CD14-positive monocyte (primary cell): ENCODE data around the gene YWHAQ. TPM values are rescaled to one million over a fixed set of nuclear protein-coding genes. Genes with fewer than 3 reads are reported as not detected.

Source experiments
- DNase-seq, 3 donors: peaks; one replicate each; pipeline ENCODE4 v3.0.0-alpha.2; 2011 to 2022
- H2AFZ ChIP-seq: 2 replicates; pipeline ENCODE4 v1.6.0; 2012; ENCODE audit warnings: mild to moderate bottlenecking, low read depth, low read length, inconsistent platforms; ENCODE audit not compliant: insufficient read depth, poor library complexity, severe bottlenecking
- H3K27ac ChIP-seq, 2 donors: 1 replicate in 1 of 2; 2 replicates in 1 of 2; pipeline ENCODE4 v1.5.1; 2012 to 2013; ENCODE audit warnings: low read length in 2 of 2, control low read depth in 1 of 2, inconsistent platforms in 1 of 2, low read depth in 1 of 2, mild to moderate bottlenecking in 1 of 2
- H3K27me3 ChIP-seq, 2 donors: one replicate each; pipeline versions ENCODE4 v1.6.0 to v1.6.1; 2011 to 2013; ENCODE audit warnings: low read length in 2 of 2; ENCODE audit not compliant: control insufficient read depth in 2 of 2, insufficient read depth in 2 of 2
- H3K36me3 ChIP-seq, 2 donors: replicated peaks in 1 of 2; 1 replicate in 1 of 2; 2 replicates in 1 of 2; pipeline versions ENCODE4 v1.5.1 to v1.6.1; 2012 to 2013; ENCODE audit warnings: low read length in 2 of 2, control low read depth in 1 of 2, inconsistent platforms in 1 of 2, mild to moderate bottlenecking in 1 of 2; ENCODE audit not compliant: insufficient read depth in 2 of 2, control insufficient read depth in 1 of 2
- H3K4me1 ChIP-seq, 2 donors: 1 replicate in 1 of 2; 2 replicates in 1 of 2; pipeline versions ENCODE4 v1.5.1 to v1.6.1; 2012 to 2013; ENCODE audit warnings: low read length in 2 of 2, control low read depth in 1 of 2, inconsistent platforms in 1 of 2, mild to moderate bottlenecking in 1 of 2, moderate library complexity in 1 of 2; ENCODE audit not compliant: insufficient read depth in 2 of 2, control insufficient read depth in 1 of 2
- H3K4me2 ChIP-seq: replicated peaks from 2 replicates; pipeline ENCODE3; 2012; ENCODE audit warnings: low read length, moderate library complexity, mild to moderate bottlenecking; ENCODE audit not compliant: poor library complexity, severe bottlenecking; ENCODE audit errors: extremely low read depth
- H3K4me3 ChIP-seq, 3 experiments: fragments of 200-600 bp in 1 of 3; sonication (generic) in 1 of 3; replicated peaks in 1 of 3; 1 replicate in 2 of 3; 2 replicates in 1 of 3; pipeline ENCODE4 v1.5.1; 2011 to 2013; ENCODE audit warnings: low read length in 3 of 3, mild to moderate bottlenecking in 3 of 3, control low read depth in 2 of 3, low read depth in 2 of 3, inconsistent platforms in 1 of 3, moderate library complexity in 1 of 3
- H3K79me2 ChIP-seq: 2 replicates; pipeline ENCODE4 v1.6.0; 2012; ENCODE audit warnings: mild to moderate bottlenecking, control low read depth, inconsistent platforms, low read length, moderate library complexity; ENCODE audit not compliant: insufficient read depth
- H3K9ac ChIP-seq: 2 replicates; pipeline ENCODE4 v1.6.0; 2017; ENCODE audit warnings: low read length, mild to moderate bottlenecking; ENCODE audit not compliant: insufficient read depth, poor library complexity, severe bottlenecking
- H3K9me3 ChIP-seq, 2 donors: replicated peaks in 1 of 2; 1 replicate in 1 of 2; 2 replicates in 1 of 2; pipeline versions ENCODE4 v1.5.1 to v1.6.1; 2012 to 2013; ENCODE audit warnings: low read length in 2 of 2, control low read depth in 1 of 2; ENCODE audit not compliant: control insufficient read depth in 1 of 2, insufficient read depth in 1 of 2
- H4K20me1 ChIP-seq: 2 replicates; pipeline ENCODE4 v1.6.0; 2012; ENCODE audit warnings: mild to moderate bottlenecking, low read length, control low read depth, moderate library complexity; ENCODE audit not compliant: insufficient read depth
- H3K27ac Mint-ChIP-seq, 7 donors: one replicate each; pipeline ENCODE4 v1.8.0; 2020; ENCODE audit warnings: mild to moderate bottlenecking in 7 of 7, mixed read lengths in 7 of 7, moderate library complexity in 6 of 7, inconsistent platforms in 2 of 7
- H3K27me3 Mint-ChIP-seq, 3 donors: one replicate each; pipeline ENCODE4 v1.8.0; 2021 to 2022; ENCODE audit warnings: low read depth in 3 of 3, mild to moderate bottlenecking in 3 of 3, mixed read lengths in 3 of 3, moderate library complexity in 3 of 3, inconsistent platforms in 1 of 3
- H3K36me3 Mint-ChIP-seq, 2 donors: one replicate each; pipeline ENCODE4 v1.8.0; 2020; ENCODE audit warnings: mixed read lengths in 2 of 2, inconsistent platforms in 1 of 2, mild to moderate bottlenecking in 1 of 2
- H3K4me1 Mint-ChIP-seq: one replicate; pipeline ENCODE4 v1.8.0; 2020; ENCODE audit warnings: mild to moderate bottlenecking, mixed read lengths
- H3K4me3 Mint-ChIP-seq, 2 donors: one replicate each; pipeline ENCODE4 v1.8.0; 2020; ENCODE audit warnings: mild to moderate bottlenecking in 2 of 2, mixed read lengths in 2 of 2, moderate library complexity in 1 of 2
- H3K9me3 Mint-ChIP-seq, 7 donors: one replicate each; pipeline ENCODE4 v1.8.0; 2020 to 2022; ENCODE audit warnings: mixed read lengths in 7 of 7, mild to moderate bottlenecking in 6 of 7, moderate library complexity in 6 of 7, inconsistent platforms in 2 of 7
- WGBS: methylation state at CpG from one replicate; pipeline ENCODE4 v1.1.5; 2013; ENCODE audit warnings: missing lambda C conversion rate; ENCODE audit not compliant: insufficient coverage; 5-methylcytosine and 5-hydroxymethylcytosine counted together
- intact Hi-C, 2 donors: fragments of 100-400 bp; cut with micrococcal nuclease; formaldehyde crosslinking; loops; one replicate each; pipeline versions ENCODE4 v1.15.0 to v1.15.1; 2023
- polyA plus RNA-seq, 3 donors: library from polyadenylated mRNA; depleted of rRNA in 1 of 3; unstranded in 2 of 3; stranded (reverse) in 1 of 3; fragments of 300-500 nt in 2 of 3; fragments of >200 nt in 1 of 3; fragmentation: Illumina TruSeq in 2 of 3; gene quantifications; 1 replicate in 2 of 3; 2 replicates in 1 of 3; pipeline ENCODE4 v1.2.3, GENCODE V29; 2012 to 2021
- TF ChIP-seq, protein P1 (sequence below): fragments of 200-600 bp; IDR thresholded peaks from one replicate; pipeline ENCODE4 v1.8.0; 2022; ENCODE audit warnings: antibody characterized with exemption, mild to moderate bottlenecking

YWHAQ gene
- polyA plus RNA-seq, 3 donors, result 60.9 to 173 (median 165) TPM

DNA sequence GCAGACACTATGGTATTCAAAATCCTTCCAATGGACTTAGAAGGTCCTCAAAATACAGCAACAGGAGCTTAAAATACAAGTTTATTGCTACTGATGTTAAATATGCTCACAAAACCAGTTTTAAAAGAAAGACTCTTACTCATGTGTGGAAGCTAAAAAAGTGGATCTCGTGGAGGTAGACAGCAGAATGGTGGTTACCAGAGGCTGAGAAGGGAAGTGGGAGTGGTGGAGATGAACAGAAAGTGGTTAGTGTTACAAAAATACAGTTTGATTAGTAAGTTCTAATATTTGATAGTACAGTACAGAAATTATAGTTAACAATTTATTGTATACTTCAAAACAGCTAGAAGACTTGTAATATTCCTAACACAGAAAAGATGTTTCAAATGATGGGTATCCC lies 87.2 kb downstream of the YWHAQ start:
- Mint-ChIP-seq H3K4me1 (peaks cover 55% of the 10 kb centered on the region), H3K9me3 (no peaks in the 10 kb centered on the region), H3K36me3 (peaks cover 25 to 37% of the 10 kb centered on the region in 2 donors), H3K27me3 (peaks cover 0 to 2% (median 0%) of the 10 kb centered on the region in 3 donors), H3K4me3 (peak overlapping the region in 1 of 2 donors; percentile 27), H3K27ac (peak overlapping the region; percentile 26 to 91 (median 66))
- no peak overlapping the region for H3K9ac ChIP-seq
- H3K4me3 ChIP-seq, result no peak overlapping the region
- peaks cover 36 to 58% of the 10 kb centered on the region in 2 donors for H3K4me1 ChIP-seq
- H3K9me3 ChIP-seq, result no peaks in the 10 kb centered on the region
- DNase-seq, result peak in 1 of 3 donors; percentile 44
- WGBS, result 0% methylated on average over 1 of the region's 1 CpG
- H3K79me2 ChIP-seq, result peaks cover 94% of the 10 kb centered on the region
- peak overlapping the region in 1 of 2 donors; percentile 35 for H3K27ac ChIP-seq
- H4K20me1 ChIP-seq, result peaks cover 44% of the 10 kb centered on the region
- H3K27me3 ChIP-seq, result no peaks in the 10 kb centered on the region
- H3K36me3 ChIP-seq, result peaks cover 0 to 23% of the 10 kb centered on the region in 2 donors
- no peak overlapping the region for H2AFZ ChIP-seq
- peak overlapping the region; percentile 17 for H3K4me2 ChIP-seq
- intact Hi-C loops, result no loop called here
- TF ChIP-seq, protein P1, sequence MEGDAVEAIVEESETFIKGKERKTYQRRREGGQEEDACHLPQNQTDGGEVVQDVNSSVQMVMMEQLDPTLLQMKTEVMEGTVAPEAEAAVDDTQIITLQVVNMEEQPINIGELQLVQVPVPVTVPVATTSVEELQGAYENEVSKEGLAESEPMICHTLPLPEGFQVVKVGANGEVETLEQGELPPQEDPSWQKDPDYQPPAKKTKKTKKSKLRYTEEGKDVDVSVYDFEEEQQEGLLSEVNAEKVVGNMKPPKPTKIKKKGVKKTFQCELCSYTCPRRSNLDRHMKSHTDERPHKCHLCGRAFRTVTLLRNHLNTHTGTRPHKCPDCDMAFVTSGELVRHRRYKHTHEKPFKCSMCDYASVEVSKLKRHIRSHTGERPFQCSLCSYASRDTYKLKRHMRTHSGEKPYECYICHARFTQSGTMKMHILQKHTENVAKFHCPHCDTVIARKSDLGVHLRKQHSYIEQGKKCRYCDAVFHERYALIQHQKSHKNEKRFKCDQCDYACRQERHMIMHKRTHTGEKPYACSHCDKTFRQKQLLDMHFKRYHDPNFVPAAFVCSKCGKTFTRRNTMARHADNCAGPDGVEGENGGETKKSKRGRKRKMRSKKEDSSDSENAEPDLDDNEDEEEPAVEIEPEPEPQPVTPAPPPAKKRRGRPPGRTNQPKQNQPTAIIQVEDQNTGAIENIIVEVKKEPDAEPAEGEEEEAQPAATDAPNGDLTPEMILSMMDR, result no peak

DNA sequence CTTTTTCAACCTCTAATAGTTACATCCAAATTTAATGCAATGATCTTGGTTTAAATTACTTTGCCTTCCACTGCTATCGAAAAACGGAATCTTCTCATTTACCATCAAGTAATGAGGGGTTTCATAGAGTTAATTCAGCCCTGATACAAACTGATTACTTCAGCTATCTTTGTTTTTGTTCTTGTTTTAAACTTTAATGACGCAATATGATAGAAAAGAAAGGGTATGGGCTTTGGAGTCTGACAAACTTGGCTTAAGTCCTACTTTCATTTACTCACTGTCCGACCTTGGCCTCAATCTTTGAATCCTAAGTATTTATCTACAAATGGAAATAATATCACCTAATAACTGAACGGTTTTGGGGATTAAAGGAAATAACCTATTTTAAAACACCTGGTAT lies 91.3 kb downstream of the YWHAQ start:
- H3K36me3 ChIP-seq, result peaks cover 2 to 40% of the 10 kb centered on the region in 2 donors
- H3K4me1 ChIP-seq, result peaks cover 29 to 52% of the 10 kb centered on the region in 2 donors
- H3K4me2 ChIP-seq, result peak overlapping the region; percentile 57
- Mint-ChIP-seq H3K9me3 (no peaks in the 10 kb centered on the region), H3K36me3 (peaks cover 36 to 50% of the 10 kb centered on the region in 2 donors), H3K27me3 (peaks cover 0 to 1% (median 0%) of the 10 kb centered on the region in 3 donors), H3K4me3 (peak overlapping the region; percentile 52 to 70), H3K27ac (peak overlapping the region; percentile 95 to 99 (median 97)), H3K4me1 (peaks cover 55% of the 10 kb centered on the region)
- H3K27ac ChIP-seq, result peak overlapping the region; percentile 80 to 93
- H2AFZ ChIP-seq, result no peak overlapping the region
- peaks cover 84% of the 10 kb centered on the region for H3K79me2 ChIP-seq
- WGBS, result no CpG with 5 or more reads among the region's 5 CpGs
- no peaks in the 10 kb centered on the region for H3K27me3 ChIP-seq
- H3K9ac ChIP-seq, result peak overlapping the region; percentile 45
- peak overlapping the region in 2 of 3 experiments; percentile 4 to 52 for H3K4me3 ChIP-seq
- H4K20me1 ChIP-seq, result peaks cover 30% of the 10 kb centered on the region
- intact Hi-C loops, result loop anchor here (2.0 kb wide), 2 partner anchors 13 to 91 kb away; partner anchors contain the start of gene YWHAQ (in 1 of the 2)
- TF ChIP-seq, protein P1, result no peak
- peak in 2 of 3 donors; percentile 47 to 52 for DNase-seq
- H3K9me3 ChIP-seq, result no peaks in the 10 kb centered on the region
